DMS153 (cell line): Measurements from ENCODE around the gene GOLGA8K.
"Not testable (repeated sequence)": the region's sequence is repeated elsewhere in the genome, so short reads cannot be mapped to it uniquely, and the experiment has no call there.

Source experiments
- DNase-seq: peaks from one replicate; lab custom pipeline; 2025; lab: John Stamatoyannopoulos, UW

Gene GOLGA8K

DNA sequence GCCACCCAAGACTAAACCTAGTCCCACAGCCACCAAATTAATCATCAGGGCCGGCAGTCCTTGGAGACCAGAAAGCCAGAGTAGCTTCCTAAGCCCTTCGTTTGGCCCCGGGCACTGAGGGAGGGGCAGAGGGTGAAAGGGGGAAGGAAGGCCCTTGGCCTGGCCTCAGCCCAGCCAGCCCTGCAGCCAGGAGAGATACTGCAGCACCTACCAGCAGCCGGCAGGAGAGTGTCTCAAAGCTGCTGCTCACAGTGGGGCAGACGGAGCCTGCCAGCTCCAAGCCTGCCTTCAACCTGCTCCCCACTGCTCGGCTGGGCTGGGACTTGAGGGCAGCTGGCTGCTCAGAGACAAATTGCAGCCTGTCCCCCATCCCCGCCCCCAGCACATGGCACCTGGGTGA lies 50.3 kb downstream of the GOLGA8K start:
- not testable (repeated sequence) for DNase-seq

DNA sequence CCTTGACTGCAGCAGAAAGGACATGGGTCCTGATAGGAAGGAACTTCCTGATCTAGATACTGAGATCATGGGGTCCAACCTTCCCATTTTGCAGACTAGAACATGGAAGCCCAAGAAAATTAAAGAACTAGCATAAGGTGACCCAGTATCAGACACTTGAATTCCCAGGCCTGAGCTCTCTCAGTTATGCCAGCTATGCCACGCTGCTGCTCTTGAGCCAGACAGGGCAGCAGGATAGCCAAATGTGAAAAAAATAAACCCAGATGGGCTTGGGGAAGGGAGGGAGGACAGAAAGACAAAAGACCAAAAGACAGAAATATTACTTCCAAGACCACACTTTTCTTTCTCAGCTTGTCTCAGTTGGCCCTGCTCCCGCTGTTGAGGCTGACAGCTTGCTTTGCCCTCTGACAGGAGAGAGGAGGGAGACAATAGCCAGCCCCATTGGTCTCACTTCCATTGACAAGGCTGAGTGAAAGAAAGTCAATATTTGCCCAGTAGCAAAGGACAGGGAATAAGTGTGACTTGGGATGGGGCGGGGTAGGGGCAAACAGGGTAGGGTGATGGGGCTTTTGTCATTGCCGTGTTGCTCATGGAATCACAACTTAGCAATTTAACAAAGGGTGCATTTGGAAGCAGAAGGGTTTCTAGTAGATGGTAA lies 52.4 kb downstream of the GOLGA8K start:
- not testable (repeated sequence) for DNase-seq

DNA sequence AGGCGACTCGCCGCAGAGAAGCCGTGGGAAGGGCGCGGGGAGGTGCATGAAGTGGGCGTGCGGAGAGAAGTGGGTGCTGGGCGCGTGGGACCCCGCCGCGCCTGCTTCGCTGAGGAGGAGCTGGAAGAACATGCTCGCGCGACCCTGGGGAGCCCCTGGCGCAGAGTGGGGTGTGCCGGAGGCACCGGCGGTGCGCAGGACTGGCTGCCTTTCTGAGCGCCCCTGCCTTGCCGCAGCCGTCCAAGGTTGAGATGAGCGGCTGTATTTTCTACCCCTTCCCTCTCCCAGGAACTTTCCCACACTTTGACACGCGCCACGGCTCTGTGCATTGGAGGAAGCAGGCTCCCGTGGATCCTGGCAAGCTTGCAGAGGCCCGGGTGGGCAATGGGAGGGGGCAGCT lies 56.1 kb downstream of the GOLGA8K start:
- DNase-seq, result not testable (repeated sequence)

DNA sequence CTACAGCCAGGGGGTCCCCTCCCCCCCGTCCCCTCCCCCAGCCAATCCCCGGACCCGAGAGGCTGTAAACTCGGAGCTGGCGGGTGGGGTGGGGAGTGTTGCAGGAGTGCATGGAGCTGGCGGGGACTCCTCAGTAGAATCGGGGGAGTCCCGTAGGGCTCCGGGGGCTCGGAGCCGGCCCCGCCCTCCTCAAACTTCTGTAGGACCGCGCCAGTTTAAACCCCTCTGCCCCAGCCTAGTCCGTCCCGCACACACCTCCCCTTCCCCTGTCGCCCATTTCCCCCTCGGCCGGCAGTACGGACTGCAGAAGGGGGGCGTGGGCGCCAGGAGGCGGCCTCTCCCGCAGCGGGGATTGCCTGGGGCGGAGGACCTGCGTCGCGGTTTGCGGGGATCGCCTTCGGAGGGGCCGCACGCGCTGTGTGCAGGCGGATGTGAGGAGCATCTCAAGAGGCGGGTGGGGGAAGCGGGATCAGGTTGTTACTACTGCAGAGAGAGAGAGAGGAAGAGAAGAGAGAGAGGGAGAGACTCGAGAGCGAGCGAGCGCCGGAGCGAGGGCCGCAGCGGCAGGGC lies 57.0 kb downstream of the GOLGA8K start:
- not testable (repeated sequence) for DNase-seq

DNA sequence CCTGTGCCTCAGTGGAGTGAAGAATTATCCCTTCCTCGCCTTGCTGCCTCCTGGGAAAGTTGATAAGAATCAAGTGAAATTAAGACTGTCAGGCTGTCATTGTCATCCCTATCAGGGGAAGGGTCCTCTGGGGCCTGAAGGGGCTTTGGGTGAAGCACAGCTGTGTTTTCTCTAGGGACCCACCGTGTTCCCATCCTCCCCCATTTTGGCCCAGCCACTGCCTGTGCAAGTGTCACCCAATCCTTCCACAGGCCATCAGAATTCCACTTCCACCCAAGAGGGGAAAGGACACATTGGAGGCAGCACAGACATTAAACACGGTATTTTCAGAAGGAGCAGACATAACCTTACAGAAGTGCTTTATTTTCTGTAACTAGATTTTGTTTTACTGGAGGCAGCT lies 59.2 kb downstream of the GOLGA8K start:
- not testable (repeated sequence) for DNase-seq
